ENCODE data around the gene EFCAB14.
A peak's percentile ranks its signal among the peaks of the same experiment; 100 is the strongest.
"Not testable (repeated sequence)": the region's sequence is repeated elsewhere in the genome, so short reads cannot be mapped to it uniquely, and the experiment has no call there.

Gene EFCAB14

DNA sequence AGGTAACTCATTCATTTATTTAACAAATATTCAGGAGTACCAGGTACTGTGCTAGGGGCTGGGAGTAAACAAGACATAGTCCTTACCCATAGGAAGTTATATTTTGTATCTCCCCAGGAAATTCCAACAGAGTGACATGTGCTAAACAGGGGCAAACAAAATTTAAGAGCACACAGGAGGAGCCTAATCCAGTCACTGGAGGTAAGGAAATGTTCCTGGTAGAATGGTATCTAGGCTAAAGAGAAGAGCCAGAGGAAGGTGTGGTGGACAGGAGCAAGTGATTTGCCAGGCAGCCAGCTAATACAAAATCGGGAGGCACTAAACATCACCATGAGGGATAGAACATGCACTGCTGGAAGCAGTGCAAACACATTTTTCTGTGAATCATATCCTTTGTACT is 36.9 kb downstream of the EFCAB14 start:
- no peak for DNase-seq

DNA sequence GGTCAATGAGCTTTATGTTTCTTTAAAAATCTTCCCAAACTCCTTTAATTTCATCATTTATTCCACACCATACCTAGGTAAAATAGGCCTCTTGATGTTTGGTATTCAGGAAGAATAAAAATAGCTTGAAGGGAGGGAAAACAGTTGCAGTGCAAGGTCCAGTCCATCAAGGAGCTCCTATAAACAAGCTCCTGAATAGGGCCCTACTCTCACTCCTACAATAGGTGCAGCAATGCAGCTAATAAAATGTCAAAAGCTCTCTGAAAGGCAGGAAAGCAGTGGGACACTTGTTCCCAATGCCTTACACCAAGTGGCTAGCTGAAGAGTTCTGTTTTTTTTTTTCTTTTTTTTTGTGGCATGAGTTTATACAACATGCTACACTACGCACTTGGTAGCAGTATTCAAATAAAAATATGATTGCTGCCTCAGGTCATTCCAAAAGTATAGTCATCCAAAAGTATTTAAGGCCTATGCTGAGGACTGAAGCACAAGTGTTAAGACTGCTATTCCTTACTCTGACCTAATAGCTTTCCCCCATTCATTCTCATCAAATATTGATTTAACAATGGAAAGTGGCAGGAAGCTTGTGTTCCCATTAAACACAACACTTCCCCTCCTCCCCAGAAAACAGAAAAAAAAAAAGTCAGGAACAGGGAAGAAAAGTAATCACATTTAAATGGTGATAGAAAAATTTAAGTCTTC is 37.4 kb downstream of the EFCAB14 start:
- DNase-seq = no peak

DNA sequence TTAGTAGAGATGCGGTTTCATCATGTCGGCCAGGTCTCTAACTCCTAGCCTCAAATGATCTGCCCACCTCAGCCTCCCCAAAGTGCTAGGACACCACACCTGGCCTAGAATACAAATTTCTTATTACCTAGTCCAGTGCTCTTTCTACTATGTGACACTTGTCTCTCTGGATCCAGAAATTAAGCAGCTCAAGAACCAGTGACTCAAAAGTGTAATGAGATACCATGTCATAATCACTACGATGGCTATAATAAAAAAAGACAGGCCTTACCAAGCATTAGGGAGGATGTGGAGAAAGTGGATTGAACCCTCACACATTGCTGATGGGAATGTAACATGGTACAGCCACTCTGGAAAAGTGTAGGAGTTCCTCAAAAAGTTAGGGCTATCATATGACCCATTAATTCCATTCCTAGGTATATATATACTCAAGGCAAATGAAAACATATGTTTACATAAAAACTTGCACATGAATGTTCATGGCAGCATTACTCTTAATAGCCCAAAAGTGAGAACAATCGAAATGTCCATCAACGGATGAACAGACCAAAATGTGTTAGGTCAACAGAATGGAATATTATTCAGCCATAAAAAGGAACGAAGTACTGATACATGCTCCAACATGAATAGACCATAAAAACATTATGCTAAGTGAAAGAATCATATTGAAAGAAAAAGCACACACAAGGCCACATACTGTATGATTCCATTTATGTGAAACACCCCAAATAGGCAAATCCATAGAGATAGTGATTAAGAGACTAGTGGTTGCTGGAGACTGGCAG is 38.9 kb downstream of the EFCAB14 start:
- no peak for DNase-seq

DNA sequence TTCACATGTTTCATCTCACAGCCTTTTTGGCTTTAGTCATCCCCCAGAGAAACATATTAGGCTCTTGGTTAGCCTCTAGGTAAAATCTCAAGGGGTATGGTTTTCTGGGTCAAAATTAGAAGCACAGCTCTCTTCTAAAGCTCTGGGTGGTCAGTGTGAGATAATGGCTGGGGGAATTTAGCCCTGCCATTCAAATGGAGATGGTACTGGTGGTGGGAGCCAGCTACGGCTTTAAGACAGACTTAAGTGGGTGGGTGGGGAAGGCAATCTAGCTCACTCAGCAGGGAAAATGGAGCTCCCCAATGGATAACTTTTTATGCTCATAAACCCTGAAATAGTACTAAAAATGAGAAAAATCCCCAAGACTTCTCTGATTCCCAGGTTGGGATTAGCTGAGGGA is 41.6 kb downstream of the EFCAB14 start:
- DNase-seq = no peak

DNA sequence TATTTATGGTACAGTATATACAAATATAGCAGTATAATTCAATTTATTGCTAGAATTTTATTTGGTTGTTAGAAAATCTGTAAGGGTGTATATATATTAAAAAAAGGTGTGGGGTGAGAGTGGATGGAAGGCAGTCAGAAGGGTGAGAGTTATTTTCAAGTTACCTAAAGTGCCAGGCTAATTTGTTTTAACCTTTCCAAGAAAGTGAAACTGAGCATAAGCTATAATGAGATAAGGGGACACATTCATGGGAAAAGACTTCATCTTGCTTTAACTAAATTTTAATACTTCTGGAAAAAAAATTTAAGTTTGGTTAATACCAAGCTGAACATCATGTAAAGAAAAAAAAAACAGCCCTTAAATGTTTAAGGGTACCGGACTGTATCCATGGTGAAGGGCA is 42.4 kb downstream of the EFCAB14 start:
- no peak for DNase-seq

DNA sequence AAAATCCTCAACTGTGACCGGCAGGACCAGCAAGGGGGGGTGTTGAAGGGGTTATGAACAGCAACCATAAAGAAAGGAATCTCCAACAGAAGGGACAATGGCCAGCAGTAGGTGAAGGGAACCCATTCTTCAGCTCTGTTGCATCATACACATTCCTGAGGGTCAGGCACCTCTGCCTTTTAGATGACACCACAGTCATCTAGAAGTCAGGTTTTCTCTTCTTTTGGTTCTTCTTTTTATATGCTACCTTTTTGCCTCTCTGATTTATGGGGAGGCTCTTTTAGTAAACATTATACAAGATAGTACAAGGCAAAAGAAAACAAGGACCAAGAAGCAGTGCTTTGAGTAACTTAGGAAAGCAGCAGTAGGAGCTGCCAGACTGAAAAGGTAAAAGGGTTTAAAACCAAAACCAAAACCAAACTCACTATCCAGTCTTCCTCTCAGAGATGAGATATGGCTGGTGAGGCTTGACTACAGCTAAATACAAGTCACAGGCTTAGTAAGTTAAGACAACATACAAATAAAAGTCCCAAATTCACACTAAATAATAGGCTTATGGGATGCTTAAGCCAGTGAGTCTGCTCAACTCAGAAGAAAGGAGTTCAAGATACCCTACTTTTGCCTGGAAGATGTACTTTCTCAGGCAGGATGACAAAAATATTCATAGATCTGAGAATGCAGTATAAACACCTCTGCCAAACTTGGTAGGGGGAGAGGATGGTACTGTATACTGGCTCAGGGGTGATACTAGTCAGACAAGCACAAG is 43.2 kb downstream of the EFCAB14 start:
- DNase-seq = no peak

DNA sequence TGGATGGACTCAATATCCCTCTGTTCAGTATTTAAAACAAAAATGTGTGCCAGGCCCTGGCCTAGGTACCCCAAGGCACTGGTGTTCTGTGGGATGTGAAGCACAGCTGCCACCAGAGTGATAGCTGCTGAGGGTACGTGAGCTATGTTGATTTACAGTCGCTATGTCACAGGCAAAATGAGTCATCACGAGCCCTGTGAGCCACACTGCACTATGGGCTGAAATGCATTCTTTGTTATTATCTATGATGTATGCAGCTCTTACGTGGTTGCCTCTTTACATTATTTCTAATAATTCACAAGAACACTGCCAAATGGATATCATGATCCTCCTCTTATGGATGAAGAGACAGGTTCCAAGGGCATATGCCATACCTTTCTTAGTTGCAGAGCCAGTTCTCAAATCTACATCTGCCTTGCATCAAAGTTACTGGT is 45.1 kb downstream of the EFCAB14 start:
- DNase-seq = no peak

DNA sequence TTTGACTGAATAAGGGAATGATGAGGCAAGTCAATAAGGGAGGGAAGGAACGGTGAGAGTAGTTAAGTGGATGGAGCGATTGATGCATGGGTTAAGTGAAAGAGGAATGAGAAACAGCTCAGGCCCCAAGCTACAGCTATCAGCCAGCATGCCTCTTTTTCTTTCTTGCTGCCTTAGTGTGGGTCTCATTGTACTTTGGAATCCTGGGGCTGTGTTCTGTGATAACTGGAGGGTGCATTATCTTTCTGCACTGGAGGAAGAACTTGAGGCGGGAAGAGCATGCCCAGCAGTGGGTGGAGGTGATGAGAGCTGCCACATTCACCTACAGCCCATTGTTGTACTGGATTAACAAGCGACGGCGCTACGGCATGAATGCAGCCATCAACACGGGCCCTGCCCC is 46.2 kb downstream of the EFCAB14 start:
- no peak for DNase-seq

DNA sequence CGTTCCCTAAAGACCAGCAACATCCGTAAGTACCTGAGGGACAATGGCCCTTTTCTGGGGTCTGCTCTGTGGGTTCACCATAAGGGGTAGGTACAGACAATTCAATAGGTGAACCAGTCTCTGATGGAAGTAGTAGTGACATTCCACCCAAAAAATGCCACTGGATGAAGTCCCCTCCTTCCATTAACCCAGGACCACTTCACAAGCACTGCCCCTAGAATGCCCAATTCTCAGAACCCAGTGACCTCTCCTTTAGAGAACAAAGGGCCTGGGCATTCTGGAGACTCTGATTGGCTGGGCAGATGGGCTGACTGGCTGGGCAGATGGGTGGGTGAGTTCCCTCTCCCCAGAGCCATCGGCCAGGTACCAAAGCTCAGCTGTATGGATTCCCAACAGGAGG is 47.4 kb downstream of the EFCAB14 start, which contains the start of gene TEX38:
Gene TEX38, plus strand, starts transcription at position 301 of the 400 bp plus-strand sequence. Its CDS starts 81 bp downstream, at position 382.
- DNase-seq = no peak

DNA sequence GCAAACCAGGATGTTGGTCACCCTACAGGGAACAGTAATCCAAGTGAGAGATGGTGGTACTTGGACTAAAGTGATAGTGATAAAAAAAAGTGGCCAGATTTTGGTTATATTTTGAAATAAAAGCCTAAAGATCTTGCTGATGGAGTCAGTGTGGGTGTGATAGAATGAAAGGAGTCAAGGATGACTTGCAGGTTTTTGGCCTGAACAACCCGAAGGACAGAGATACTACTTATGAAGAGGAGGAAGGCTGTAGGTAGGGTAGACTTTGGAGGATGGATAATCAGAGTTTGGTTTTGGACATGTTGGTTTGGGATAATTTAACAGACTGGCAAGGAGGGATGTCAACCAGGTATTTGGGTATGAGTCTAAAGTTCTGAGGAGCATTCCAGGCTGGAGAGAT is 48.8 kb downstream of the EFCAB14 start:
- DNase-seq = no peak

DNA sequence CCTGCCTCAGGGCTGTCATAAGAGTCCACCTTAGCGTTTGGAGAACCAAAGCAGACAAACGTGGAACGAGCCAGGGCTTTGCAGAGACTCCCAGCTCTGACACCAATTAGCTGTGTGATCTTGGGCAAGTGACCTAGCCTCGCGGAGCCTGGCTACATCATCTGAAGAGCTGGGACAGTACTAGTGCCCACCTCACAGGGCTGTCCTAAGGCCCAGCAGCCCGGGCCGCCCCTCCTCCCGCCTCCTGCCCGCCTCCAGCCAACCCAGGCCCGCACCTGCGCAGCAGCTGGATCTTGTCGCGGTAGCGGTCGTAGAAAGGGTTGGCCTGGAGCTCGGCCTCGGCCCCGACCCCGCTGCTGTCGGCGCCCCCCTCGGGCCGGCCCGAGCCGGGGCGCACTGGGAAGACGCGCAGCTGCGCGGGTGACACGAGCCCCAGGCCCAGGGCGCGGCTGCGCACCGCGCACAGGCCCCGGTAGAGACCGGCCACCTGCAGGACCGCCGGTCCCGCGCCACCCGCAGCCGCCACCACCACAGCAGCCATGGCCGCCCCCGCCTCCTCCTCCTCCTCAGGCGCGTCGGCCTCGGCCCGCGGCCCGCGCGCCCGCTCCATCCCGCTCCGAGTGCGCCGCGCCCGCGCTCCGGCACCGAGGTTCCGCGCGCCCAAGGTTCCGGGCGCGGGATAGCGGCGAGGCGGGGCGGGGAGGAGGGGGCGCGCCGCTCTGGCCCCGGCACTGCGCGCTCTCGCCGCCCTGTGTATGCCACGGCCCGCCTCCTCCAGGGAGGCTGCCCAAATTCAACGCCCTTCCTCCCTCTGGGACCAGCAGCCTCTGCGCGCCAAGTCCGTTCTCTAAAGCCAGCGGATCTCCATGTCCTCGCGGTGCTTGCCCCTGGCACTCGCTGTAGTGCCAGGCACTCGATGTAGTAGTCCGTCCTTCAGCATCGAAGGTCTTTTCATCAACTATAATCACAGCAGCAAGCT is 50.8 kb downstream of the EFCAB14 start, which contains the start of gene ATPAF1:
Gene ATPAF1, minus strand, starts transcription at position 583 of the 979 bp plus-strand sequence. Its CDS starts 42 bp downstream, at position 541.
- DNase-seq = peak in 3 of 4 experiments; percentile 20 to 54 (median 22)

DNA sequence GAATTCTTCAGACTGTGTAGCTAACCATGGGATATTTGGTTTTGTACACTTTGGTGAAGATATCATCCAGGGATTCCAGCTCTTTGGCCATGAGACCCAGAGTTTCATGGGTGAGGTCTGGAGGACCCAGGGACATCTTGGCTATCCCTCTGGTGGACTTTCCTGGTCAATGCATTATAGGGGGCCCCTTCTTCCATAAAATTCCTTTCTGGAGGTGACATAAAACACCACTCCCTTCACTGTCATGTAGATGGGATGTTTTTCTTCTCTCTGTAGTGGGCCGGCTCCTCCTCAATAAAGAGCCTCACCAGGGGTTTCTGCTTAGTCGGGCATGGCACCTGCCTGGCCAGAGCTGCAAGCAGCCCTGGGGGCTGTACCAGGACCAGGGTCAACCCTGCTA is 52.9 kb downstream of the EFCAB14 start:
- no peak for DNase-seq

DNA sequence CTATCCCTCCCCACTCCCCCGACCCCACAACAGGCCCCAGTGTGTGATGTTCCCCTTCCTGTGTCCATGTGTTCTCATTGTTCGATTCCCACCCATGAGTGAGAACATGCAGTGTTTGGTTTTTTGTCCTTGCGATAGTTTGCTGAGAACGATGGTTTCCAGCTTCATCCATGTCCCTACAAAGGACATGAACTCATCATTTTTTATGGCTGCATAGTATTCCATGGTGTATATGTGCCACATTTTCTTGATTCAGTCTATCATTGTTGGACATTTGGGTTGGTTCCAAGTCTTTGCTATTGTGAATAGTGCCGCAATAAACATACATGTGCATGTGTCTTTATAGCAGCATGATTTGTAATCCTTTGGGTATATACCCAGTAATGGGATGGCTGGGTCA is 56.0 kb downstream of the EFCAB14 start:
- not testable (repeated sequence) for DNase-seq

DNA sequence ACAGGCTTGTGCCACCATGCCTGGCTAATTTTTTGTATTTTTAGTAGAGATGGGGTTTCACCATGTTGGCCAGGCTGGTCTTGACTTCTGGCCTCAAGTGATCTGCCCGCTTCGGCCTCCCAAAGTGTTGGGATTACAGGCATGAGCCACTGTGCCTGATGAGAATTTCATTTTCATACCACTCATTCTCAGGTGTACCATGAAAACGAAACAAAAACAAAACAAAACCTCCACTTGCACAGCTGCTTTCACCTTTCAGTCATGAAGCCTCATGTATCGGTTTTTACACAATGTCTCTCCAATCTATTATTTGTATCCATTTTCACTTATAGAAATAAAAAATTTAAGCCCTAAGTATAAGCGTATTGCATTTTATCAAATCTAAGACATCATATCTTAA is 58.8 kb downstream of the EFCAB14 start:
- not testable (repeated sequence) for DNase-seq

DNA sequence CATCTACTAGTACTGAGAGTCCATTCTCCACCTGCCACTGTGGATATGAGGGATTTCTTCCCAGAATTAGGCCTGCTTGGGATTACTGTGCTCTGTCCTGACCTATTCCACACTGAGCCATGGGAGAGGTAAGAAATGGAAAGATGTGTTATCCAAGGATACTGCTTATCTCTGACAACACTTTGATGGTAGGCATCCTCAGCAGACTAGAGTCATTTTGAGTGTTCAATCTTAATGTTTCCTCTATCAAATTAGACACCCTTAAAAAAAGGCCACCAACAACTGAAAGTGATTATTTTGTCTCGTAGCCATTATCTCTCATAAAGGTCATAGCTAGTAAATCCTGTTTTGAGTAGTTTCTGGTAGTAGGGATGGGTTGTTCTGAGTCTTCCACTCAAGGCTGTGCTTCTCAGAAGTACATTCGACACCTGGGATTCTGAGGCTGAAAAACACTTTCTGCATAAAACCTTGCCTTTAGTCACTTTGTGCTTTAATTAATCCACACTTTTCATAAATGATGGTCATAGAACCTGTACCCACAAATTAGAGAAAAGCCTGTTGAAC is 59.5 kb downstream of the EFCAB14 start:
- DNase-seq = no peak

DNA sequence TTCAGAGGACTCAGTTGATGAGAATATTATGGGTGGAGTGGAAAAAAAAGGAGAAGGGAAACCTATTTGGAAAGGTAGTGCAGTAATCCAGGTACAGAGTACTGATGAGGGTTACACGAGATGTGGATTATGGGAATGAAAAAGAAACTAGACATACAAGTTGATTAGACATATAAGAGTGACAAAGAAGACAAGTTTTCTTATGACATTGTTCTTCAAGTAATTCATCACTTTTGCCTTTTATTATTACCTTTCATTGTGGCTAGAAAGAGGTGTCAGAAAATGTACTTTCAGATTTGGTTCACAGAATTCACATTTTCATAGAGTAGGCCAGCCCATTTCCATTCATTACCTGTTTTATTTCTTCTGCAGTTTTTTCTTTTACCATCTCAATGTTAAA is 61.1 kb downstream of the EFCAB14 start:
- no peak for DNase-seq

DNA sequence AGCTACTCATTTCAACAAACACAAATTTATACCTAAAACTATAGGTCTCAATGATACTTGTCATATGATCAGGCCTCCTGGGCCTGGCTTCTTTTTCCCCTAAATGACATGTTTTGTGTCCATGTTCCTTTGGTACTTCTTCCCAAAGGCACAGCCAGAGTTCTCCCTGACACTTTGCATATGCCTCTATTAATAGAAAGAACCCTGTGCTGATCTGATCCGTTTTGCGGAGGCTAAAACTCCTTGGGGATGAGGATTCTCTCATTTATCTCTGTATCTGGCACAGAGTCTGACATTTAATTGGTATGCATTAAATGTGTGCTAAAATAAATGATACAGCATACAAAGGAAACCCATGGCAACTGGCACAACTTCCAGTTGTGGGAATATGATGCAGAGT is 62.3 kb downstream of the EFCAB14 start:
- DNase-seq = no peak

DNA sequence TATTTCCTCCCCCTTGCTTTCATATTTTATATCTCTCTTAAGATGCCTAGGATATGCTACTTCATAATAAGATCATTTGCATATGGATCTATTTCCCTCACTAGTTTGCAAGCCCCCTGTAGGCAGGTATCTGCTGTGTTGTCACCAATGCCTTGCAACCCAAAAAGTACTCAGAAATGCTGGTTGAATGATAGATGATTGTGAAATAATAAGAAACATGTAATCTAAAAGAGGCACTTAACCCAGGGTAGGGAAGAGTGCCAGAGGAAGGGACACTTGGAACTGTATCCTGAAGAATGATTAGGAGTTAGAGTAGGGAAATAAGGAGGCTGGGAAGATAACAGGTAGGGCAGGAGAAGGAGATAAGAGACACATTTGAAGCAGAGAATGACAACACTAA is 63.1 kb downstream of the EFCAB14 start:
- no peak for DNase-seq

DNA sequence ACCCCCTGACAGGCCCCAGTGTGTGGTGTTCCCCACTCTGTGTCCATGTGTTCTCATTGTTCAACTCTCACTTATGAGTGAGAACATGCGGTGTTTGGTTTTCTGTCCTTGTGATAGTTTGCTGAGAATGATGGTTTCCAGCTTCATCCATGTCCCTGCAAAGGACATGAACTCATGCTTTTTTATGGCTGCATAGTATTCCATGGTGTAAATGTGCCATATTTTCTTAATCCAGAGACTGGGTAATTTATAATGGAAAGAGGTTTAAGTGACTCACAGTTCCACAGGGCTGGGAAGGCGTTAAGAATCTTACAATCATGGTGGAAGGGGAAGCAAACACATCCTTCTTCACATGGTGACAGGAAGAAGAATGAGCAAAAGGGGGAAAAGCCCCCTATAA is 64.2 kb downstream of the EFCAB14 start:
- DNase-seq = not testable (repeated sequence)

DNA sequence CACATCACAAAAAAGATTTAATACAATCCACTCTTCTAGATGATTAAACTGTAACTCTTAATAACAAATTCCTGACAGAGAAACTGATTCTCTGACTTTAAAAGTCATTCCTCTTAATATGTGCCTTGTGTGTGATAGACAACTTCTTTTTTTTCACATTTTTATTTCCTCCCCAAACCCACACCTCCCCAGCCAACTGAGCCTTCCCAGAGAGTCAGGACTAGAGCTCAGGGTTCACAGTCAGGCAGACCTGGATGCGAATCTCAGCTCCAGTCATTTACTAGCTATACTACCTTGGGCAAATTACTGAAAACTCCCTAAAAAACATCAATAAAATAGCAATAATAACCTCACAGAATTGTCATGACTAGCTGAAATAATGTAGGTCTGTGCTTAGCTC is 64.9 kb downstream of the EFCAB14 start:
- no peak for DNase-seq

DNA sequence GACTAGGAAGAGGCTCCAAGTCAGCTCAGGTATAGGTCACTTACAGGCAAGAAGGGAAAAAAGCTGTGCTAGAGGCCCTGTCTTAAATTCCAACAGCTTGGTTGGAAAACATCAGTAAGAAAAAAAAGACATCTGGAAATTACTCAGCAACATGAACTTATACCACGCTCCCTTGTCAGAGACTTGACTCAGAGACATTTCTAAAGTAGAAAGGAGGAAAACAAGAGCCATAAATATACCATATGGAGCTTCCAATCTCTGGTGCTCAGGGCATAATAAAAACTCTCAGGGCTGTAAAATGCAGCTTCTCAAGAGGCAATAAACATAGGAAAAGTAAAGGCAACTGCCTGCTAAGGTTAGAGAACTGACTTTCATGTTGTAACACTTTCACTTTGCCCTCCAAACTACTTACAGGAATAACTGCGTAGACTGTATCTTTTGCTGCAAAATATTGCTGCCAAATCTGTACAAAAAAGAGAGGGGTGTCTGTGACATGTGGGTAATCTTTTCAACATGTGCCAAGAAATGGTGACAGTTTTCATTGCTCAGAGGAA is 65.4 kb downstream of the EFCAB14 start:
- DNase-seq = no peak

All from activated naive CD4-positive, alpha-beta T cell (primary cell).